Caco-2 (cell line): ENCODE data around the gene ARSI. TPM values are rescaled to one million over a fixed set of nuclear protein-coding genes. Genes with fewer than 3 reads are reported as not detected.

Experiments used
- BruUV-seq: library from RNA; stranded (reverse); fragments of 400-500 nt; replicated peaks from 2 replicates; lab custom pipeline; 2021; lab: Mats Ljungman, UMichigan
- CTCF ChIA-PET: fragments of 300-600 bp; sonication (Branson Sonifier 250); formaldehyde crosslinking; loops from one replicate; lab custom pipeline; 2022; ENCODE audit warnings: antibody characterized with exemption; lab: Charles Lee
- POLR2A ChIA-PET: fragments of 300-600 bp; sonication (Branson Sonifier 250); formaldehyde crosslinking; loops from one replicate; lab custom pipeline; 2022; ENCODE audit warnings: antibody characterized with exemption; lab: Charles Lee
- DNase-seq, 2 experiments: peaks; one replicate each; pipeline versions ENCODE4 v3.0.0 to v3.0.0-alpha.2; 2020 to 2022
- H3K27me3 ChIP-seq: replicated peaks from 2 replicates; pipeline ENCODE4 v1.6.0; 2011; ENCODE audit warnings: low read length; ENCODE audit not compliant: control insufficient read depth, insufficient read depth
- H3K36me3 ChIP-seq: 2 replicates; pipeline ENCODE4 v1.5.1; 2011; ENCODE audit warnings: low read length; ENCODE audit not compliant: control insufficient read depth, insufficient read depth
- H3K4me1 ChIP-seq: fragments of 250-450 bp; sonication (Bioruptor Pico); 2 replicates; pipeline ENCODE4 v1.5.1; 2020; ENCODE audit warnings: mild to moderate bottlenecking
- H3K4me3 ChIP-seq: 2 replicates; pipeline ENCODE4 v1.5.1; 2011; ENCODE audit warnings: low read depth, mild to moderate bottlenecking, control low read depth, low read length
- H3K9me3 ChIP-seq: fragments of 250-450 bp; sonication (Bioruptor Pico); 2 replicates; pipeline ENCODE4 v1.5.1; 2020; ENCODE audit warnings: mild to moderate bottlenecking, moderate library complexity
- H3K27ac Mint-ChIP-seq: one replicate; pipeline ENCODE4 v1.8.0; 2022; ENCODE audit warnings: mixed read lengths; ENCODE audit not compliant: unreplicated experiment
- H3K27me3 Mint-ChIP-seq: one replicate; pipeline ENCODE4 v1.8.0; 2022; ENCODE audit warnings: mixed read lengths; ENCODE audit not compliant: insufficient read depth, unreplicated experiment
- H3K36me3 Mint-ChIP-seq: one replicate; pipeline ENCODE4 v1.8.0; 2022; ENCODE audit warnings: mild to moderate bottlenecking, mixed read lengths; ENCODE audit not compliant: insufficient read depth, unreplicated experiment
- H3K4me1 Mint-ChIP-seq: one replicate; pipeline ENCODE4 v1.8.0; 2022; ENCODE audit warnings: low read depth, mixed read lengths; ENCODE audit not compliant: unreplicated experiment
- H3K4me3 Mint-ChIP-seq: one replicate; pipeline ENCODE4 v1.8.0; 2022; ENCODE audit warnings: mild to moderate bottlenecking, moderate library complexity, mixed read lengths; ENCODE audit not compliant: unreplicated experiment
- H3K9me3 Mint-ChIP-seq: one replicate; pipeline ENCODE4 v1.8.0; 2022; ENCODE audit warnings: mixed read lengths; ENCODE audit not compliant: unreplicated experiment
- CTCF ChIP-seq, 2 experiments: fragments of 200-600 bp in 1 of 2; IDR thresholded peaks; 1 replicate in 1 of 2; 2 replicates in 1 of 2; pipeline versions ENCODE4 v1.5.1 to v1.8.0; 2011 to 2022; ENCODE audit warnings: antibody characterized with exemption in 1 of 2, control low read depth in 1 of 2, inconsistent platforms in 1 of 2, low read depth in 1 of 2, low read length in 1 of 2, mild to moderate bottlenecking in 1 of 2, moderate library complexity in 1 of 2; ENCODE audit not compliant: insufficient read depth in 1 of 2, severe bottlenecking in 1 of 2, unreplicated experiment in 1 of 2
- intact Hi-C: fragments of 100-400 bp; cut with micrococcal nuclease; formaldehyde crosslinking; loops from one replicate; pipeline ENCODE4 v1.10.0; 2022; ENCODE audit not compliant: unreplicated experiment
- total RNA-seq: library from RNA; stranded (reverse); gene quantifications from 2 replicates; pipeline ENCODE4 v1.2.3, GENCODE V29; 2022

The ARSI gene
- total RNA-seq, 1 experiment from 2014 or later: 0.52 TPM

GRCh38 chr5:150329881-150330876, 27.5 kb upstream of the ARSI start:
- CTCF ChIA-PET: no interaction called here
- Histone ChIP-seq H3K9me3 (no peaks in the 10 kb centered on the region), H3K4me3 (no peak overlapping the region), H3K4me1 (no peaks in the 10 kb centered on the region), H3K27me3 (no peaks in the 10 kb centered on the region), H3K36me3 (no peaks in the 10 kb centered on the region)
- POLR2A ChIA-PET: no interaction called here
- no peaks in the 10 kb centered on the region for H3K27me3 Mint-ChIP-seq
- peaks cover 8% of the 10 kb centered on the region for H3K36me3 Mint-ChIP-seq
- no peak overlapping the region for H3K4me3 Mint-ChIP-seq
- peaks cover 6% of the 10 kb centered on the region for H3K4me1 Mint-ChIP-seq
- no TSS peak for BruUV-seq
- TF ChIP-seq CTCF (IDR thresholded peaks at IDR 0.05; ENCODE audit: insufficient read depth in 1 of 2, low read depth in 1 of 2, low read length in 1 of 2, severe bottlenecking in 1 of 2, unreplicated experiment in 1 of 2): no peak
- DNase-seq: no peak
- intact Hi-C loops: no loop called here
- no peaks in the 10 kb centered on the region for H3K9me3 Mint-ChIP-seq
- no peak overlapping the region for H3K27ac Mint-ChIP-seq

- no peak for TF ChIP-seq CTCF (IDR thresholded peaks at IDR 0.05; ENCODE audit: insufficient read depth in 1 of 2, low read depth in 1 of 2, low read length in 1 of 2, severe bottlenecking in 1 of 2, unreplicated experiment in 1 of 2)
- no peaks in the 10 kb centered on the region for H3K4me1 ChIP-seq
- DNase-seq: no peak
- ChIA-PET CTCF (no interaction called here), POLR2A (no interaction called here)
- H3K36me3 ChIP-seq: no peaks in the 10 kb centered on the region
- Mint-ChIP-seq H3K4me1 (no peaks in the 10 kb centered on the region), H3K27ac (peak overlapping the region; percentile 54), H3K27me3 (no peaks in the 10 kb centered on the region), H3K4me3 (no peak overlapping the region), H3K9me3 (no peaks in the 10 kb centered on the region), H3K36me3 (peaks cover 11% of the 10 kb centered on the region)
- no TSS peak for BruUV-seq
- no peaks in the 10 kb centered on the region for H3K9me3 ChIP-seq
- intact Hi-C loops: no loop called here
- H3K27me3 ChIP-seq: no peaks in the 10 kb centered on the region
- no peak overlapping the region for H3K4me3 ChIP-seq
These were observed 26.3 kb upstream of the ARSI start for GRCh38 chr5:150329038-150329437.

- H3K4me3 ChIP-seq: no peak overlapping the region
- intact Hi-C loops: no loop called here
- no peaks in the 10 kb centered on the region for H3K4me1 Mint-ChIP-seq
- H3K4me3 Mint-ChIP-seq: no peak overlapping the region
- peak overlapping the region; percentile 54 for H3K27ac Mint-ChIP-seq
- H3K27me3 Mint-ChIP-seq: no peaks in the 10 kb centered on the region
- POLR2A ChIA-PET: no interaction called here
- peaks cover 11% of the 10 kb centered on the region for H3K36me3 Mint-ChIP-seq
- no peaks in the 10 kb centered on the region for H3K27me3 ChIP-seq
- CTCF ChIA-PET: no interaction called here
- H3K36me3 ChIP-seq: no peaks in the 10 kb centered on the region
- DNase-seq: no peak
- no peak for TF ChIP-seq CTCF (IDR thresholded peaks at IDR 0.05; ENCODE audit: insufficient read depth in 1 of 2, low read depth in 1 of 2, low read length in 1 of 2, severe bottlenecking in 1 of 2, unreplicated experiment in 1 of 2)
- H3K9me3 Mint-ChIP-seq: no peaks in the 10 kb centered on the region
- no peaks in the 10 kb centered on the region for H3K4me1 ChIP-seq
- no peaks in the 10 kb centered on the region for H3K9me3 ChIP-seq
- BruUV-seq: no TSS peak
These were observed 25.8 kb upstream of the ARSI start for GRCh38 chr5:150328515-150328914.
